ENCODE data around the gene SHISA6.
"Not testable (repeated sequence)": the region's sequence is repeated elsewhere in the genome, so short reads cannot be mapped to it uniquely, and the experiment has no call there.

The SHISA6 gene

DNA sequence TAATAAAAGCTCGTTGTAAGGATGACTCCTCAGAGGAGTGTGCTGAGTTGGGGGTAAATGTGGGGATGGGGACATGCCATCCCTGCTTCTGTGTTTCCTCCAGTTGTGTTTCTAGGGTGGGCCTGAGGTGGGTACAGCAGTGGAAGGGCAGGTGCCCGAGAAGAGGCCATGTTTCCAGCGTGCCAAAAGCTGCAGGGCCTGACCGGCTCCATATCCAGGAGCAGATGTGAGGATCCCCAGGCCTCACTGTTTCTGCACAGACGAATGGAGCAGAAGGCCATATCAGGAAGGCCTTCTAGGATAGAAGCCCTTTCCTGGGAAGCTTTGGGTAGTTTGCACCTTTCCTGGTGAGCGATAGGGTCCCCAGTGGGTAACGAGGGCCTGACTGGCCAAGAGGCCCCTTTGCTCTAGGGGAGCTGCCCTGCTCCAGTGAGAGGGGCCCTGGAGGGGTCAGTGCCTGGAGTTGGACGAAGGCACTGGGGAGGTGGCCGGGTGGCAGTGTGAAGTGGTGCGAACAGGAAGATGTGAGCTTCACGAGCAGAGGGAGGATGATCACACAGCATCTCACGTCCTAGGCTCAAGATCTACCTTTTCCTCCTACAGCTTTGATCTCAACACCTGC lies 62.9 kb downstream of the SHISA6 start:
- DNase-seq: no peak

DNA sequence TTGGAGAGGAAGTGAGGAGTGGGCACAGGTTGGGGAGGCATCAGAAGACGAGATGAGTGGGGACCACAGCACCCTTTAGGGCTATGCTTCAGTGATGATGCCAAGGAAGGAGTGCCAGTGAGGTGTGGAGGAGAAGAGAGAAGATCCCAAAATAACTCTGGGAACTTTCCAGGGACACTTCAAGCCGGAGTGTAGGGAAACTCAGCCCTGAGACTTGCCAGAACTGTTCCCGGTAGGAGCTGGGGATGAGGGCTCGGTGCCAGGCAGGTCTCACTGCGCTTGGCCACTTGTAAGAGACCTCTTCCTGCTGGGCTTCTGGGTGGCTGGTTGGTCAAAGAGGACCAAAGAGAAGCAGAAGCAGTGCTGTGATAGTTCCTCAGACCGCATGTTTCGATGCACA lies 63.6 kb downstream of the SHISA6 start:
- DNase-seq: no peak

DNA sequence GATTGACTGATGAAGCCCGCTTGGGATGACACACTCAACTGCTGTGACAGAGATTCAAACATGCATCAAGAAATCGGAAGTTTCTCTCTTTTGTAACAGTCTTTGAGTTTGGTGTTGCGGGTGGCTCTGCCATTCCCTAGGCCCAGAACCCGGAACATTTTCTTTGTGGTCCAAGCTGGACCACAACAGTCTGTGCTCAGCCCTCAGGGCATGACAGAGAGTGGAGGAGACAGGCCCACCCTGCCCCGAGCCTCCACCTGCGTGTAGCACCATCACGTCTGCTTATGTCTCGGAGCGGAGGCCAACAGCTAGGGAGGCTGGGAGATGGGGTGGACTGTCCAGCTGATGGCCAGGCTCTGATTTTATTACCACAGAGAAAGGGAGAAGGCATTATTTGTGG lies 64.5 kb downstream of the SHISA6 start:
- no peak for DNase-seq

DNA sequence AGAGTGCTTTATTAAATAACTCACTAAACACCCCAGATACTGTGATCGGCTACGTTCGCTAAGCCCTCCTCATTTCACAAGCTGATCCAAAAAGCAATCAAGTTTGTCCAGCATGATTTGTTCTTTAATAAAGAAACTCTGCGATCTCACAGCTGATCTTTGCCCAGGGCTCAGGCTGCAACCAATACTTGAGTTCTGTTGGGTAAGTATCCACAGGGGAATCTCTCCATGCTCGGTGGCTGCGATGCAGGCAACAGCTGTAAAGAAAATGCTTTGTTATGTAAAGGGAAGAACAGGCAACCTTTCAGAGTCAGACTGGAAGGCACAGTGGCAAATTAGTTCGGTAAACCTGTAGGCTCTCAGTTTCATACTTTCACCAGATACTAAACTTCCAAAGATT lies 67.5 kb downstream of the SHISA6 start:
- no peak for DNase-seq

DNA sequence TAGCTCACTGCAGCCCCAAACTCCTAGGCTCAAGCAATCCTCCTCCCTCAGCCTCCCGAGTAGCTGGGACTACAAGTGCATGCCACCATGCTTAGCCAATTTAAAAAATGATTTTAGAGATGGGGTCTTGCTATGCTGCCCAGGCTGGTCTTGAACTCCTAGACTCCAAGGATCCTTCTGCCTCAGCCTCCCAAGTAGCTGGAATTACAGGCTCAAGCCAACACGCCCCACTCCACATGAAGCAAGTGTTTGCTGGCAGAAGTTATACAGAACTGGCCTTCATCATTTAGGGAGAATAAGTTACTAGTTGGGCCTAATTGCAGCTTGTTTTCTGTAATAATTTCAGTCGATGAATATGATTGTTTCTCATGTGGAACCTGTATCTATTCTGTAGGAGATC lies 68.0 kb downstream of the SHISA6 start:
- DNase-seq: no peak

DNA sequence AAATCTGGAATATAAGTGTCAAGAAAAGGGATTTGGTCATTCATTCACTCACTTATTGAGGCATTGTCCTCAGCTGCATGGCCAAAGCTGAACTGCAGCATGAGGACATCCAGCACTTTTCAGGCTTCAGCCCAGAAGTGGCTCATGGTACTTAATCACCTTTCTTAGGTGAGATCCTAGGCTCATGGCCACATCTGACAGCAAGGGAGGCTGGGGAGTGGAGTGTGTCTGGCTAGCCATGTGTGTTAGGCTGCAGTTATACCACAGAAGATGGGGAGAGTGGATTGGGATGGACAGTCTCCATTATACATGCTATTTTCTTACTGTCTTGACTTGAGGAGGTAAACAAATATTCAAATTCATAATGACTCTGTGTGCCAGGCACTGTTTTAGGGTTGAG lies 68.8 kb downstream of the SHISA6 start:
- no peak for DNase-seq

DNA sequence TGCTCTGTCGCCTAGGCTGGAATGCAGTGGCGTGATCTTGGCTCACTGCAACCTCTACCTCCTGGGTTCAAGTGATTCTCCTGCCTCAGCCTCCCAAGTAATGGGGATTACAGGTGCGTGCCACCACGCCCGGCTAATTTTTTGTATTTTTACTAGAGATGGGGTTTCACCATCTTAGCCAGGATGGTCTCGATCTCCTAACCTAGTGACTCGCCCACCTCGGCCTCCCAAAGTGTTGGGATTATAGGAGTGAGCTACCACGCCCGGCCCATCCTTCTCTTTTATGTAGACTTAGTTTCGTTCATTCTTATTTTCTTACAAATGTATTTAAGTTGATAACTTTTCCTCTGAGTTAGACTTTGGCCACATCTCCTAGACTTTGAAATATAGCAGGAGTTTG lies 75.4 kb downstream of the SHISA6 start:
- DNase-seq: not testable (repeated sequence)

DNA sequence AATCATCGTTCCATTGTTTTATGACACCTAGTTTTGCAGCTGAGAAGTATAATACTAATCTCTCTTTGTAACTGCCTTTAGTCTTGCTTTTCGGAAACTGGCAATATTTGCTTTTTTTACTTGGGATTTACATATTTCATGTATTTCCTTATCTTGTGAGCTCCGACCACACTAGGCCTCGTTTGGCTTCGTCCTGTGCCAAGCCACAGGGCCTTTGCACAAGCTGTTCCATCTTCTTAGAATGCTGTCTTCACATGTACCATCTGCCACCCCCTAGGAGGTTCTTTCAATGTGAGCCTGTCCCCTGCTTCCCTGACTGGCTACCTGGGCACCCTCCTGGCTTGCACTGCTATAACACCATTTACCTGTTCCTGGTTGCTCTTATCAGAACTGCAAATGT lies 77.2 kb downstream of the SHISA6 start:
- no peak for DNase-seq

DNA sequence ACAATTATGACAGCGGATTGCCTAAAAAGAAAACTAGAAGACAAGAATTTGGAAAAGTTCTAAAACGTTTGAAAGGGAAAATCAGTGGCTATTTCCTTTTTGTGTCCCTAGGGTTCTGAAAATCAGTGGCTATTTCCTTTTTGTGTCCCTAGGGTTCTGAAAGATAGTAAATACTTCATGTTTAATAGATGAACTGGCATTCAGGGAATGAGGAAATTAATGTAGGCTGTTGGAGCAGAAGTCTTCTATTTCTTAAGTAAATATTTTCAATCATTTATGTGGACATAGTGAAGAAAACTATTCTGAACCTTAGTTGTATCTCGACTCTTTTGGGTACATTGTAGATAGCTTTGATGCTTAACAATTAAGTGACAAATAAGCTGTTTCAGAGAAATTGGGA lies 78.9 kb downstream of the SHISA6 start:
- DNase-seq: no peak

DNA sequence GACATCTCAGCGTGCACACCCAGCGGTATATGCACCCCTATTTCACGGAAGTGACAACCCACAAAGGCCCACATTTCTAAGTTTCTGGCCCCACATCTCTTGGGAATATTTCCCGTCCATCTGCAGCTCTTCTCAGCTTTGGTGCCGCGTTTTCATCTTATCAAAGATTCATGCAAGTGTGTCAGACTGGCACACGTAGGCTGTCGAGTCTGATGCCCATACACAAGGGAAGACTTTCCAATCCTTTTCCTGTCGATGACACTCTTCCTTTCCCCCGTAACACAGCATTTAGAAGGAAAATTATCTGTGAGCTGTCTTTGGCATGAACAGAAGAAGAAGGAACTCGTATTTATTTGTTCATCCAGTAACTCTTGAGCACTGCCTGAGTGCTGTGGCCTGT lies 83.0 kb downstream of the SHISA6 start:
- no peak for DNase-seq

DNA sequence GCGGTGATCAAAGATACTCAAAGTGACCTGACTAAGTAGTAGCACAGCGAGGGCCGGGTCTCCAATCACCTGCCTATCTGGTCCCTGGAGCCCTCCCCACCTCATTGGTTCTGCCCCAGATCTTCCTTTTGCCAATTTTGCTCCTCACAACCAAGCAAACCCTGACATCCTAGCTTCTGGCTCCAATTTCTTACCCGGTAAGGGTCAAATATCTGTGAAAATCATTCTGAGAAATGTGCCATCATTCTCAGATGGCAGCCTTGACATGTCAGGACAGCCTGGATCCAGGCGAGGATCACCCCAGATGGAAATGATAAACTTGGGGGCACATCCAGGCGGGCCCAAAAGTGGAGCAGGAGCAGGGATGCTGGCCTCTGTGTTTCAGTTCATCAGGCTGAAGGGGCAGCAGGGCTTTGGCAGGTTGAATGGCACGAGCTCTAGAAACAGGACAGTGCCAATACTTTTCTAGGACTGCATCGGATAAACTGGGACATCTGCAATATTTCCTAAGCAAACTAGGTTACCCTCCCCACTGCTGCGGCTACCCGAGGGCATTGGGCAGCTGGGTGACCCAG lies 83.9 kb downstream of the SHISA6 start:
- no peak for DNase-seq

DNA sequence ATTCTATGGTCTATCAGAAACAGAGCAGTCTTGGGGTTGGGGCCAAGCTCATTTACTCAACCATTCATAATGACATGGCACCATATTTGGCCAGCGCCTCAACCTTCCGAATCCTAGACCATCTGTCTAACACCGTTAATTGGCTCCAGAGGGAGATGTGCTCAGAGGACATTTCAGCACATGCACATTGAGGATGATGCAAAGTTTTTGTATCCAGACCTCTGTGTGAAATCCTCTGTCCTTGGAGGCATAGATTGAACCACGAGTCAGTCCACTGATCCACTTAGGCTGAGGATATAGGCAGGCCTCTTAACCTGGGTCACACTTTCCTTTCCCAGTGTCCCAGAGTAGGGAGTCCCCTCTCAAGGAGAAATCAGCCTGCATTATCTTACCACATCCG lies 85.5 kb downstream of the SHISA6 start:
- no peak for DNase-seq

DNA sequence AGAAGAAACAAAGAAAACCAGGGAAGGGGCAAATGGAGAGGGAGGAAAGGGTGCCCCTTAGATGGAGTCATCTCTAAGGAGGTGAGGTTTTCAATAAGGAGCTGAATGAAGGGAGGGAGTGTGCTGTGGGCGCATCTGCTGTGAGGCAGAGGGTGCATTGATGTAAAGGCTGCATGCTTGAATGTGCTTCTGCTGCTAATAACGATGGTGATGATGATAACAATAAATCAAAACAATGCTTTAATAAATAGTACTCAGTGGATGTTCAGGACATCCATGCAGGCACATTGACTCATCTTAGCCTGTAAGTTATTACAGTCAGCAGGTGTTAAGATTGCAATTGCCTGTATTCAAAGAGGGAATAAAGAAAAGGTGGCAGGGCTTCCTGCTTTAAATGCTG lies 87.8 kb downstream of the SHISA6 start:
- DNase-seq: no peak

DNA sequence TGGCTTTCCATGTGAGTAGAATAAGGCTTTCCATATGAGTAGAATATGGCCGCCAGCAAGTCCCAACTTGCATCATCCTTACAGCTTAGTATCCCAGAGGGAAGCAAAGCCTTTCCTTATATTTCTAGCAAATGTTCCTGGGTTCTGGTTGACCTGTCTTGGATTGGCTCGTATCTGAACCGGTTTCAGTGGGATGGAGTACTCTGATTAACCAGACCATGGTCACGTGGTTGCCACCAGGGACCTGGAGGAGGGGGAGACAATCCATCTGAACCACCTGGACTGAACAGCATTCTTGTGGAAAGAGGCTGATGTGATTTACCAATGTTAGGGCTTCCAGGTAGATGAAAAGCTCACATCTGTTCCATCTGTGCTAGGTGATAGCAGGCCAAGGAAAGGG lies 89.0 kb downstream of the SHISA6 start:
- DNase-seq: no peak

DNA sequence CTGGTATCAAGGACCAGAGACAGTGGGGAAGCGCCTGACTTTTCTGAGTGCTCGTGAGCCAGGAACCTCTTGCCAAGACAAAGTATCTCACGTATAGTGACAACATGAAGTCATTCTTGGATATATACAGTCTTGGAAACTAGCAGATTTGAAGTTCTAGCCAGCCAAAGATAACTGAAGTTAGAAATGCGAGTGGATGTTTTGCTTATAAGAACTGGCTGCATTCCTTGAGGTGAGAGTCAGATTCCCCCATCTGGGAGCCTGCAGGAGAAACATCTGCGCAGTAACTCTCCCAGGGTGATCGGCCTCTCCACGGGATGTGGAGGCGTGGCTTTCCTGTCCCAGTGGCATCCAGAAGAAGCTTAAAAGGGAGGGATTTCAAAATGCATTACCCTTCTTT lies 89.8 kb downstream of the SHISA6 start:
- DNase-seq: no peak

DNA sequence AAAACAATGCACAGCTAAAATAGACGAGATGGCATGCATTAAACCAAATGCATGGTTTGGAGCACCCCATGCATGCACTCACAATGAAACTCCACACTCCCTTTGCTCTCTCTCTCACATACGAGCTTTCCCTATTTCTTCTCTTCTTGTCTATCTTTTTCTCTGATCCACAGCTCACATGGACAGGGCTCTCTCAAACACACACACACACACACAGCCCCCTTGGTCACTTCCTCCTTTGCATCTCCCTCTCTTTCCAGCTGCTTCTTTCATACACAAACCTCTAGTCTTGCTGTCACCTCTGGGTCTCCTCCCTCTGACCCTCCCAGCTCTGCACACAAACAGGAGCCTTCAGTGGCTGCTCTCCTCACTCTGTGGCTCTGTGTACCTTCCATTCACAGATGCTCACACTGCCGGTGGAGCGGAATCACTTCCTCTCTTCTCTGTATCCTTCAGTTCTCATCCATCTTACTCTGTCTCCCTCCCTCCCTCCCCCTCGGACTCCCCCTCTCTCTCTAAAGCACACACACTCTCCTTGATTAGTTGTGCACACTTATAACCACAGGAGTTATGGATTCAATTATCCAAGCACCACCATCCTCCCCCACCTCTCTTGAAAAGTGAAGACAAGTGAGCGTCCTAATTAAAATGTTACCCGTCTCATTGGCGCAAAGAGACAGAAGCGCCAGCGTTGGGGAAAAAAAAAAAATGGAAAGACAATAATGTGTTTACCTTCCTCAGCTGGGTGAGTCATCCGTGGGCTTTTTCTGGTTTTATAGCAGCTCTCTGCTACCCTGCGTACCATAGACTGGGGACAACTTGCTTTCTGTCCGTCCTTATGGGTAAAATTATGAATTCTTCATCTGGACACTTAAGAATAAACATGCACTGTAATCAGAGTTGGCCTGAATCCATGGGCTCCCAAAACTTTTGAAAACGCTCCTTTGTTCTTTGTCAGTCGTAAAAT lies 90.8 kb downstream of the SHISA6 start:
- no peak for DNase-seq

DNA sequence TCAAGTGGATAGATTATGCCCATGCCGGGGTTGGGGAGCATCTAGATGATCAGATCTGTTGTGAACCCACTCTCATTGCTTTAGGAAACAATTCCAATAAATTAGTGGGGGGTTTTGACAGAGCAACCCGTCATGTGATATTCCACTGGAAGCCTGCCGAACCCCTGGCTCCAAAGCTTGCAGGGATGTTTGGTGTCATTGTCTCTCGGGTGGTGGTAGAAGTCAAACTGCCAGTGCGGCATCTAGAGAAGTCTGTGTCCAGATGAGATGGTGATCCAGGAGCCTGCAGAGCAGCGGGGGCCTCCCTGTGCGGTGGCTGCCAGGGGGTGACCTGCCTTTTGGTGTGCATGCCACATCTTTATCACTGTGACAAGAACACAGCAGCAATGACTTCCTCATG lies 91.7 kb downstream of the SHISA6 start:
- DNase-seq: no peak

DNA sequence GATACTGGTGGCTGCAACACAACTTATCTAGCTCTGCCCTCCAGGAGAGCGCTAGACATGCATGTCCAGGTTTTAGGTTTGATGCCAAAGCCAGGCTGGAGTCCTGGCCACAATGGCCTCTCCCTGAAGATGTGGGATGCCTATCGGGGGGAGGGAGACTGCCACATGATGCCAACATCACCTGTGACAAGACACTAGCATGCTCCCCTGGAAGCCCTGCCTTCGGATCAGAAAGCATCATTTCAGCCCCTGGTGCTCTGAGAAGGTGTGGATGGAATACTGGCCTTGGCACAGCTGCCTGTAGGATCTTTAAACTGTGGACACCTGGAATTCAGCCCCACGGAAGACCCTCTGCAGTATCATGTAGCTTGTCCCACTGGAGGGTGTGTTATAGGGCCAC lies 93.5 kb downstream of the SHISA6 start:
- no peak for DNase-seq

DNA sequence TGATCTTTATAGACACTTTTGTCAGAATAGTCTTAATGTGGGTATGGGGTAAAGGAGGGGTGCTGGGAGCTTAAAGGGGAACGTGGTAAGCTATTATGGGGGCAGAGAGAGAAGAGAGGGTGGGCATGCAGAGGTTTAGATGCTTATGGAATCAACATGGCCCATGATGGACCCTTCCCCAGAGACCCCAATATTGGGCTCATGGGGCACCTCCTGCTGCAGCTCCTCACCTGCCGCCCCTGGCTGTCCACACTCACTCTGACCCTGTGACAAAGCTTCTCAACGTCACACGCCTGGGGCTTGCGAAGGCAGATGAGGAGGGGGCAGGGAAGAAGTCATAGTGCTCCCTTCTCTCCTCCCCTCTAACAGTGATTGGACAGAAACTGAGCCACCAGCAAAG lies 95.3 kb downstream of the SHISA6 start:
- DNase-seq: no peak

DNA sequence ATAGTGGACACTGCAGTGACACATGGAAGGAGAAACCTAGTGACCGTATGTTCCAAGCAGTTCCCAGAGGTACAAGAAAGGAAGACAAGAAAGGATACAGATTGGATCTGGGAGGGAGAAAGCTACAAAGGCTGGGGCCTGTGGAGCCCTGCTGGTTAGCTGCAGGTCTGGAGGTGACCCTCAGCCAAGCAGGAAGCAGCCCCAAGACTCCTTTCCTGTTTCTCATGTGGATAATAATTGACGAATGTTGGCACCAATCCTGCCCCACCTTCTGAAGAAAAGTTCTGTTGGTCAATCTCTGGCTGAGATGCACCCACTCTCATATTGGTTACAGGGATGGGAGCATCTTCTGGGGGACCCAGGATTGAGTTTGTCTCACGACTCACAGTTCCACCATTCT lies 99.8 kb downstream of the SHISA6 start:
- no peak for DNase-seq

DNA sequence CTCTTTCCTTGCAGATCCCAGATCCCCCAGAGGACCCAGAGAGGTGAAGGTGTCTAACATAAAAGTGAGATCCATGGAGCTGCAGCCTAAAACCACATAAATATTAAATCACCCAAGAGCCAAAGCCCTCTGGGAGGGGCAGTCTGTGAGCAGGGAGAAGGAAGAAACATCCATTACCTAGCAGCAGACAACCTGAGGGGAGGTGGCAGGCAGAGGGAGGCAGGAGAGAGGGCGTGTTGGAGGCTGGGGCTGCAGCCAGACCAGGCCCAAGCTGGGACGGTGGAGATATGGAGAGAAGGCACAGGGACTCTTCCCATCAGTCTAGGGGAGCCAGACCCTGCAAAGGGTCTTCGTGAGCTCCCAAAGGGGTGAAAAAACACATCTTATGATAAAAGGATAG lies 101.1 kb downstream of the SHISA6 start:
- no peak for DNase-seq

DNA sequence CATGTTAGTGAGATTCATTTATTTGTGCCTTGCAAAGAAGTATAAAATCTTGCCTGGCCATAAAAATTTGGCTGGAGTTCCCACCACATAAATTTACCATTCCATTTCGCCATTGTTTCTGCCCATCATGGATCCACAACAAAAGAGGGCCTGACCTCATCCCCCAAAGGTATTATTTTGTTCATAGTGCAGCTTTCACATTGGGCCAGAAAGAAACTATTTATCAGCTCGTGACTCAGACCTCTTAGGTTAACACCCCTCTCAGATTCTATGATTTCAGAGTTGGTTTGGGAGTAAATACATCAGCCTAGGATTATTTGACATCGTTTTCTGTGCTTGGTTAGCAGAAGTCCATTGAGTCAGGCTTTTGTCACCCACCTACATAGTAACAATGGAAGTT lies 108.1 kb downstream of the SHISA6 start:
- no peak for DNase-seq

DNA sequence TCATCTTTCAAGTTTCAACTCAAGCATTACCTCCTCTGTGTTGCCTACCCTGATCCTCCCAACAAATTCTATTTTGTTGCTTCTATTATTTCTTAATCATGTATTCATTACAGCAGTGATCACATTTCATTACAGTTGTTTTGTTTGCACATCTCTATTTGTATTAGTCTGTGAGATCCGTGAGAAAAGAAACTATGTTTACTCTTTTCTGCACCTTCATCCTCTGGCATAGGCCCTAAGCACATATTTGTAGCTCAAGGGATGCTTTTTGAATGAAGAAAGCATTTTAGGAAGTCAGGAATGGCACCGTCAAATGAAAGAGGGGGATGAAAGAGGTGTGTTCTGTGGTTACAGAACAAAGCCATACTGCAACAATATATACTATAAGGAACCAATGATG lies 110.5 kb downstream of the SHISA6 start:
- no peak for DNase-seq

DNA sequence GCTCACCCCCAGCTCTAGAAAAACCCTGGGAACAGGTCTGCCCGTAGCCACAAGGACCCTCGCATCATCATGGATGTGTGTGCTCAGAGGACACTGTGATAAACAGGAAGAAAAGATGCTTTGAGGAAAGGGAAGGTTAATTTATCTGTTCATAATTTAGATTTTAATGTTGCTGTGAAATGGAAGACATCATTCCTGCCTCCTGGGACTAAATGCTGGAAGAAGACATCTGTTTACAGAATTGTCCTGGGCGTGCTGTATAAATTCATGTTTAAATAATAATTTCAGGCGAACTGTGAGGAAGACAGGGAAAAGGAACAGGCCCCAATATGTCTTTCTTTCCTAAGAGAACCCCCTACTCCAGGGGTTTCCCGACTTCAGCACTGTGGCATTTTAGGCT lies 112.6 kb downstream of the SHISA6 start:
- DNase-seq: no peak

Measured in effector CD8-positive, alpha-beta T cell (primary cell).